Thymus (tissue), 11 donors: ENCODE measurements around the gene IGLON5. TPM values are rescaled to one million over a fixed set of nuclear protein-coding genes. Genes with fewer than 3 reads are reported as not detected.

Experiments used
- DNase-seq, 9 donors: peaks; one replicate each; pipeline ENCODE4 v3.0.0-alpha.2; 2013; ENCODE audit warnings: low spot score in 9 of 9, low read depth in 6 of 9, missing footprints in 1 of 9
- H3K27ac ChIP-seq, 2 donors: one replicate each; pipeline ENCODE4 v1.5.1; 2013; ENCODE audit warnings: control low read depth in 1 of 2, low read depth in 1 of 2, low read length in 1 of 2, mild to moderate bottlenecking in 1 of 2, moderate library complexity in 1 of 2
- H3K27me3 ChIP-seq, 2 donors: one replicate each; pipeline ENCODE4 v1.5.1; 2013; ENCODE audit warnings: low read length in 1 of 2; ENCODE audit not compliant: control insufficient read depth in 2 of 2, insufficient read depth in 1 of 2
- H3K36me3 ChIP-seq, 2 donors: one replicate each; pipeline ENCODE4 v1.5.1; 2013; ENCODE audit warnings: low read length in 1 of 2, mild to moderate bottlenecking in 1 of 2, moderate library complexity in 1 of 2; ENCODE audit not compliant: control insufficient read depth in 2 of 2, insufficient read depth in 2 of 2
- H3K4me1 ChIP-seq, 2 donors: one replicate each; pipeline ENCODE4 v1.5.1; 2013; ENCODE audit warnings: low read length in 2 of 2; ENCODE audit not compliant: control insufficient read depth in 2 of 2, insufficient read depth in 2 of 2
- H3K4me3 ChIP-seq, 2 donors: one replicate each; pipeline ENCODE4 v1.5.1; 2013; ENCODE audit warnings: low read length in 2 of 2, control low read depth in 1 of 2, mild to moderate bottlenecking in 1 of 2
- H3K9me3 ChIP-seq, 2 donors: one replicate each; pipeline ENCODE4 v1.5.1; 2013; ENCODE audit warnings: low read length in 1 of 2, mild to moderate bottlenecking in 1 of 2; ENCODE audit not compliant: control insufficient read depth in 2 of 2, insufficient read depth in 1 of 2
- WGBS: extraction: QIAGEN DNeasy Blood & Tissue Kit; methylation state at CpG from one replicate; pipeline ENCODE4 v1.1.7; 2013; 5-methylcytosine and 5-hydroxymethylcytosine counted together
- polyA plus RNA-seq: library from polyadenylated mRNA; stranded (reverse); fragments of 200-250 nt; gene quantifications from one replicate; pipeline ENCODE4 v1.2.3, GENCODE V29; 2013
- total RNA-seq: library from RNA; stranded (reverse); fragments of 120-200 nt; gene quantifications from one replicate; pipeline ENCODE4 v1.2.4, GENCODE V29; 2013
- donor health status: healthy.

IGLON5 gene
- total and polyA plus RNA-seq, 2 donors = 0.25 TPM; not detected in 1

GRCh38 chr19:51301266-51301665 is 10.2 kb upstream of the IGLON5 start:
- Histone ChIP-seq H3K4me3 (no peak overlapping the region), H3K27me3 (no peaks in the 10 kb centered on the region), H3K27ac (no peak overlapping the region), H3K9me3 (peaks cover 0 to 3% of the 10 kb centered on the region in 2 donors), H3K36me3 (no peaks in the 10 kb centered on the region), H3K4me1 (no peaks in the 10 kb centered on the region)
- WGBS = 92% methylated on average over 7 of the region's 7 CpGs
- no peak for DNase-seq

- WGBS = 92% methylated on average over 3 of the region's 3 CpGs
- H3K4me1 ChIP-seq = no peaks in the 10 kb centered on the region
- H3K27me3 ChIP-seq = peaks cover 0 to 6% of the 10 kb centered on the region in 2 donors
- H3K4me3 ChIP-seq = no peak overlapping the region
- H3K9me3 ChIP-seq = peaks cover 0 to 3% of the 10 kb centered on the region in 2 donors
- no peak for DNase-seq
- H3K36me3 ChIP-seq = no peaks in the 10 kb centered on the region
- H3K27ac ChIP-seq = no peak overlapping the region
These were observed 6.0 kb upstream of the IGLON5 start for GRCh38 chr19:51305479-51305878.

- WGBS = 91% methylated on average over 8 of the region's 8 CpGs
- no peaks in the 10 kb centered on the region for H3K9me3 ChIP-seq
- no peak overlapping the region for H3K4me3 ChIP-seq
- no peak for DNase-seq
- no peaks in the 10 kb centered on the region for H3K36me3 ChIP-seq
- no peak overlapping the region for H3K27ac ChIP-seq
- peaks cover 5 to 22% of the 10 kb centered on the region in 2 donors for H3K27me3 ChIP-seq
- H3K4me1 ChIP-seq = no peaks in the 10 kb centered on the region
These were observed 5.2 kb downstream of the IGLON5 start for GRCh38 chr19:51316688-51317087.

- H3K4me1 ChIP-seq = no peaks in the 10 kb centered on the region
- H3K27me3 ChIP-seq = peaks cover 0 to 16% of the 10 kb centered on the region in 2 donors
- no peak overlapping the region for H3K27ac ChIP-seq
- DNase-seq = no peak
- 98% methylated on average over 3 of the region's 3 CpGs for WGBS
- H3K4me3 ChIP-seq = no peak overlapping the region
- H3K9me3 ChIP-seq = no peaks in the 10 kb centered on the region
- H3K36me3 ChIP-seq = no peaks in the 10 kb centered on the region
These were observed 5.9 kb downstream of the IGLON5 start for GRCh38 chr19:51317376-51317775.

- H3K27ac ChIP-seq = no peak overlapping the region
- peaks cover 0 to 10% of the 10 kb centered on the region in 2 donors for H3K27me3 ChIP-seq
- H3K4me1 ChIP-seq = no peaks in the 10 kb centered on the region
These were observed 6.5 kb downstream of the IGLON5 start for GRCh38 chr19:51317968-51318367.

GRCh38 chr19:51318687-51319648 is 7.5 kb downstream of the IGLON5 start:
- H3K4me3 ChIP-seq = no peak overlapping the region
- no peaks in the 10 kb centered on the region for H3K4me1 ChIP-seq
- no peaks in the 10 kb centered on the region for H3K9me3 ChIP-seq
- no peak for DNase-seq
- H3K36me3 ChIP-seq = no peaks in the 10 kb centered on the region
- H3K27me3 ChIP-seq = peaks cover 0 to 9% of the 10 kb centered on the region in 2 donors
- no peak overlapping the region for H3K27ac ChIP-seq
- 83% methylated on average over 23 of the region's 23 CpGs for WGBS

More at GRCh38 chr19:51317968-51318367, 6.5 kb downstream of the IGLON5 start:
- WGBS = 86% methylated on average over 1 of the region's 1 CpG
- Histone ChIP-seq H3K4me3 (no peak overlapping the region), H3K9me3 (no peaks in the 10 kb centered on the region), H3K36me3 (no peaks in the 10 kb centered on the region)
- DNase-seq = no peak

GRCh38 chr19:51319649-51320279 is 8.3 kb downstream of the IGLON5 start:
- WGBS = 94% methylated on average over 14 of the region's 14 CpGs
- DNase-seq = no peak
- Histone ChIP-seq H3K27me3 (peaks cover 0 to 10% of the 10 kb centered on the region in 2 donors), H3K4me1 (no peaks in the 10 kb centered on the region), H3K9me3 (no peaks in the 10 kb centered on the region), H3K4me3 (no peak overlapping the region), H3K27ac (no peak overlapping the region), H3K36me3 (no peaks in the 10 kb centered on the region)

GRCh38 chr19:51320280-51320657 is 8.8 kb downstream of the IGLON5 start:
- H3K4me1 ChIP-seq = no peaks in the 10 kb centered on the region
- no peak for DNase-seq
- no peak overlapping the region for H3K27ac ChIP-seq
- H3K36me3 ChIP-seq = no peaks in the 10 kb centered on the region
- H3K27me3 ChIP-seq = peaks cover 3 to 14% of the 10 kb centered on the region in 2 donors
- H3K9me3 ChIP-seq = no peaks in the 10 kb centered on the region
- no peak overlapping the region for H3K4me3 ChIP-seq
- WGBS = 76% methylated on average over 14 of the region's 14 CpGs

GRCh38 chr19:51321799-51322198 is 10.4 kb downstream of the IGLON5 start:
- no peak overlapping the region for H3K27ac ChIP-seq
- H3K4me1 ChIP-seq = no peaks in the 10 kb centered on the region
- DNase-seq = no peak
- H3K9me3 ChIP-seq = no peaks in the 10 kb centered on the region
- WGBS = 90% methylated on average over 14 of the region's 14 CpGs
- H3K27me3 ChIP-seq = peaks cover 13 to 29% of the 10 kb centered on the region in 2 donors
- no peak overlapping the region for H3K4me3 ChIP-seq
- H3K36me3 ChIP-seq = no peaks in the 10 kb centered on the region
